ENCODE data around the gene CDC37.
A peak's percentile ranks its signal among the peaks of the same experiment; 100 is the strongest.
"Not testable (repeated sequence)": the region's sequence is repeated elsewhere in the genome, so short reads cannot be mapped to it uniquely, and the experiment has no call there.

CDC37 gene

DNA sequence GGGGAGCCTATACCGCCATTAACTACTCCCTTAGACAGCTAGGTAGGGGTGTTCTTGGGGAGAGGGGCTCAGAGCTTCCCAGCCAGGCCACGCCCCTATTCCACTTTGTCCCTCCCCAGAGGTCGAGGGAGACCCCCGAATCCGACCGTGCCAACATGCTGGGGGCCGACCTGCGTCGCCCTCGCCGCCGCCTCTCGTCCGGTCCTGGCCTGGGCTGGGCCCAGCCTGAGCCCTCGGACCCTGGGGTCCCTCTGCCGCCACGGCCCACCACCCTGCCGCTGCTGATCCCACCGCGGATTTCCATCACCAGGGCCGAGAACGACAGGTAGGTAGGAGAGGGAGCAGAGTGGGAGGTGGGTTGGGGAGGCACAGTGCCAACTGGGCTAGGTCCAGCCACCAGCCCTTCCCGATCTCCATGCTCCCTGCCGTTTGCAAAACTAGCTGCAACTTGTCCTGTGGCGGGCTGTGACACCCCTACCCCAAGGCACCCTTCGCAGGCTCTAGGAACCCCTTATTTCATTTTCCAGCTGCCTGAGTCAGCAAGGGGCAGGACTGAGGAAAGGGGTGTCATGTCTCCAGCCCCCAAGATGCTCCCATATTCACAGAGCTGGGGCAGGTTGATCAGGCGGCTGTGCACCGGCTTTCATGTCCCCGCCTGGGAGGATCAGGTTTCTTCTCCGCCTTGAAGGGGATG is 14.3 kb upstream of the CDC37 start:
- no peak for DNase-seq (ENCODE audit: low read depth in 1 of 2, low spot score in 1 of 2)
- TF ChIP-seq JUND (IDR thresholded peaks at IDR 0.05; ENCODE audit: low read depth) = no peak
- in situ Hi-C loops (cut with HindIII; ENCODE audit: low pct_unique_long_range_greater_than_20kb, low sequenced_read_pairs) = no loop called here

DNA sequence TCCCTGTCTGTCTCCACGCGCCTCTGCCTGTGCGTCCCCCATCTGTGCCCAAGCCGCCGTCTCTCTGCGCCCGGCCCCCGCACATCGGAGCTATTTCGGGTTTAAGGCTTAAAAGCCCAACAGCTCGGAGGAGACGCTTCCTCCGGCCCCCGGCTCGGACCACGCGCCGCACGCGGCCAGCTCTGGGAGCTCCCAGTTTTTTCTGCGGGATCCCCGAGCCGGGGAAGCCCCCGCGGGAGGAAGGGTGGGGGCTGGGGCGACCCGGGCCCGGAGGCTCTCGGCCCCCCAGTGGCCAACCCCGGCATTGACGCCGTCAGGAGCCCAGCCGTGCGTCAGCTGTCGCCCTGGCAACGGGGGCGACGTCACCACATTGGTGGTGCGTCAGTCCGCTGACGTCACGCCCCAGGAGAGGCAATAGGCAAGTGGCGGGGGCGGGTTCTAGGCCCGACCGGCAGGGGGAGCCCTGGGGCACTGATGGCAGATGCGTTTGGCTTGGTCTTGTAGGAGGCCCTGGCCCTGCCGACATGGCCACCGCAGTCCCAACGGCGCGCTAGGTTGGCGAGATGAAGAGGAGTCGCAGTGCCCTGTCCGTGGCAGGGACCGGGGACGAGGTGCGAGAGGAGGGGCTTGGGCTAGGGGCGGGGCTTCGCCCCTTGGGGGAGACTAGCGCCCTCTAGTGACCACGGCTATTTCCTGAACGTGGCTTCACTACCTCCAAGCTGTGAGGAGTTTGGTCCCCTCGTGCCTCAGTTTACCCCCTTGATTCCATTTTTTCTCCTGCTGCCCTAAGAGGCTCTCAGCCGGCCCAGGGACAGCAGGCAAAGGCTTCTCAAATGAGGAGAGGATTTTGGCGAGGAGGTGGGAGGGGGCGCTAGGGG is 13.3 kb upstream of the CDC37 start:
- DNase-seq (ENCODE audit: low read depth in 1 of 2, low spot score in 1 of 2) = peak; percentile 88 to 92
- in situ Hi-C loops (cut with HindIII; ENCODE audit: low pct_unique_long_range_greater_than_20kb, low sequenced_read_pairs) = no loop called here
- TF ChIP-seq JUND (IDR thresholded peaks at IDR 0.05; ENCODE audit: low read depth) = no peak

DNA sequence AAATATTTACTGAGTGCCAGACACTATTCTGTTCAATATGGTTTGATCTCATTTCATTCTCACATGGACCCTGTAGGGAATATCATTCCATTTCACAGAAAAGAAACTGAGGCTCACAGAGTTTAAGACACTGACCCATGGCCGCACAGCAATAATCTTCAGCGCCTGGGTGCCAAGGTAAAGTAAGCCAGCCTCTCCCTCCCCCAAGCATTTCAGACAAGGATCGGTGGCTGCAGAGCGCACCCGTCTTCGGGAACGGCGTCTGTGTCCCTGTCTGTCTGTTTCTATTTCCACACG is 12.7 kb upstream of the CDC37 start:
- no peak for DNase-seq (ENCODE audit: low read depth in 1 of 2, low spot score in 1 of 2)
- in situ Hi-C loops (cut with HindIII; ENCODE audit: low pct_unique_long_range_greater_than_20kb, low sequenced_read_pairs) = no loop called here
- no peak for TF ChIP-seq JUND (IDR thresholded peaks at IDR 0.05; ENCODE audit: low read depth)

DNA sequence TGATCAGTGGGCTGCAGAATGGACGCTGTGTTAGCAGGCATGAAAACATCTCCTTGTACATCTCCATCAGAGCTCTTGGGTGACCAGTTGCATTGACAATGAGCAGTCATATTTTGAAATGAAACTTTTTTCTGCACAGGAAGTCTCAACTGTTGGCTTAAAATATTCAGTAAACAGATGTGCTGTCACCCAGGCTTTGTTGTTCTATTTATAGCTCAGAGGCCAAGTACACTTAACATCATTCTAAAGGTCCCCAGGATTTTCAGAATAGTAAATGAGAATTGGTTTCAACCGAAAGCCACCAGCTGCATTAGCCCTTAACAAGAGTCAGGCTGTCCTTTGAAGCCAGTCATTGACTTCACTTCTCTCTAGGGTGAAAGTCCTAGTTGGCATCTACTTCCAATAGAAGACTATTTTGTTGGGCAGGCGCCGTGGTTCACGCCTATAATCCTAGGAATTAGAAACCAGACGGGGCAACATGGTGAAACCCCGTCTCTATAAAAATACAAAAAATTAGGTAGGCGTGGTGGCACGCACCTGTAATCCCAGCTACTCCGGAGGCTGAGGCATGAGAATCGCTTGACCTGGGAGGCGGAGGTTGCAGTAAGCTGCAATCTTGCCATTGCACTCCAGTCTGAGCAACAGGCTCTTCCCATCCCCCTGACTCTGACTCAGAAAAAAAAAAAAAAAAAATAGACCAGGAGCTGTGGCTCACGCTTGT is 9.1 kb upstream of the CDC37 start:
- TF ChIP-seq JUND (IDR thresholded peaks at IDR 0.05; ENCODE audit: low read depth) = no peak
- in situ Hi-C loops (cut with HindIII; ENCODE audit: low pct_unique_long_range_greater_than_20kb, low sequenced_read_pairs) = no loop called here
- no peak for DNase-seq (ENCODE audit: low read depth in 1 of 2, low spot score in 1 of 2)

DNA sequence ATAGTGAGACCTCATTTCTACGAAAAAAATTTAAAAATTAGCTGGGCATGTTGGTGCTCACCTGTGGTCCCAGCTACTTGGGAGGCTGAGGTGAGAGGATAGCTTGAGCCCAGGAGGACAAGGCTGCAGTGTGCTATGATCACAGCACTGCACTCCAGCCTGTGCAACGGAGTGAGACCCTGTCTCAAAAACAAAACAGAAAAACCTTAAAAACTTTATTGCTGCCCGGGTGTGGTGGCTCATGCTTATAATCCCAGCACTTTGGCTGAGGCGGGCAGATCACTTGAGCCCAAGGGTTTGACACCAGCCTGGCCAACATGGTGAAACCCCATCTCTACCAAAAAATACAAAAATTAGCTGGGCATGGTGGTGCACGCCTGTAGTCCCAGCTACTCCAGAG is 7.9 kb upstream of the CDC37 start:
- in situ Hi-C loops (cut with HindIII; ENCODE audit: low pct_unique_long_range_greater_than_20kb, low sequenced_read_pairs); DNase-seq (ENCODE audit: low read depth in 1 of 2, low spot score in 1 of 2): not testable (repeated sequence)

DNA sequence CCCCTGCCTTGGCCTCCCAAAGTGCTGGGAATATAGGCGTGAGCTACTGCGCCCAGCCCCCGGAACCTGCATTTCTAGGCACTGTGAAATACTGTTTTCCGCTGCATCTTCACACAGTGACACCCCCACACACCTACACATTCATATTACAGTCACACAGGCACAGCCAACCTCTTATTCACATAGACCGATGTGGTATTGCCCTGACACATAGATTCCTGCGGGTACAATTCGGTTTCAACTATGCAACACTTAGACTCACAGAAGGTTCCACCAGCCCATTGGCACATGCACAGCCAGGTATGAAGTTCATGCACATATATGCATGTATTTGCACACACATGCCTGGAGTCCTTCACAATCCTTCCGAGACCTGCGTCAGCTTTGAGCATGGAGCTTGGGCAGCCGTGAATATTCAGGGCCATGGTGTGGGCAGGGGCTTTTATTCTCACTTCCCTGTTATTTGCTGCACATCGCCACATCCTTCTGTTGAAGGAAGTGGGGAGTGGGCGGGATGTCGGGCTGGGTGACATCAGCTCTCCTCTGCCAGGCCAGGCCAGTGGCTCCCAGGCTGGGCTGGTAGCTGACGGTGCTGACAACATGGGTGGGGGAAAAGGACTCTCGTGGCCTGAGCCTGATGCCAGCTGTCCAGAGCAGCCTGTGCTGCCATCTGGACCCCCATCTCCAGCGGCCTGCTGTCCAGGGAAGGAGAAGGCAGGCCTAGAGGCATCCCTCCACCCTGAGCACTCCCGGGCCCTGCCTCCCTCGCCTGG is 5.4 kb upstream of the CDC37 start:
- TF ChIP-seq JUND (IDR thresholded peaks at IDR 0.05; ENCODE audit: low read depth) = no peak
- in situ Hi-C loops (cut with HindIII; ENCODE audit: low pct_unique_long_range_greater_than_20kb, low sequenced_read_pairs) = no loop called here
- no peak for DNase-seq (ENCODE audit: low read depth in 1 of 2, low spot score in 1 of 2)

DNA sequence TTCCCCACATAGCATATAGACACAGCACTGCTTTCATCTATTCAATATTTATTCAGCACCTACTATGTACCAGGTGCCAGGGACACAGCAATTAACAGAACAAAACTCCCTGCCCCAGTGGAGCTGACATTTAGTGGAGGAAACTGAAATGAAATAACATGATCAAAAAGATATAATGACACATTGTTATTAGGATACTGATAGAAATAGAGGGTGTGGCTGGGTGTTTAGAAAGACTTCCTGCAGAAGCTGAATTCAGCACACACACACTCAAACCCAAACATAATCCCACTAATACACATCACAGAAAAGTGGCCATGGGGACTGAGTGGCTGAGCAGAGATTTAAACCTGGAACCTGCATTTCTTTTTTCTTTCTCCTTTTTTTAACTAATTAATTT is 3.8 kb upstream of the CDC37 start:
- in situ Hi-C loops (cut with HindIII; ENCODE audit: low pct_unique_long_range_greater_than_20kb, low sequenced_read_pairs) = no loop called here

DNA sequence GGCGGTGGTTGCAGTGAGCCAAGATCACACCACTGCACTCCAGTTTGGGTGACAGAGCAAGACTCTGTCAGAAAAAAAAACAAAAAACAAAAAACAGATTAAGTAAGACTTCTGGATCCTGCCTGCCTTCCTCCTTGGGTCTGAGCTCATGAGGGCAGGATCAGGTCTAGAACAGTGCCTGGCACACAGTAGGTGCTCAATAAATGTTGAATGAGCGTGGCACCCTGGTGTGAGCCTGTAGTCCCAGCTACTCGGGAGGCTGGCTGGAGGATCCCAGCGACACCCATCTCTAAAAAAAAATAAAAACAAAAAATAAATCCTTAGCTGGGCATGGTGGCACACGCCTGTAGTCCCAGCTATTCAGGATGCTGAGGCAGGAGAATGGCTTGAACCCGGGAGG is 2.8 kb upstream of the CDC37 start:
- no peak for DNase-seq (ENCODE audit: low read depth in 1 of 2, low spot score in 1 of 2)
- in situ Hi-C loops (cut with HindIII; ENCODE audit: low pct_unique_long_range_greater_than_20kb, low sequenced_read_pairs) = no loop called here

More for the DNA sequence above, 3.8 kb upstream of the CDC37 start:
- TF ChIP-seq JUND (IDR thresholded peaks at IDR 0.05; ENCODE audit: low read depth) = no peak
- no peak for DNase-seq (ENCODE audit: low read depth in 1 of 2, low spot score in 1 of 2)

DNA sequence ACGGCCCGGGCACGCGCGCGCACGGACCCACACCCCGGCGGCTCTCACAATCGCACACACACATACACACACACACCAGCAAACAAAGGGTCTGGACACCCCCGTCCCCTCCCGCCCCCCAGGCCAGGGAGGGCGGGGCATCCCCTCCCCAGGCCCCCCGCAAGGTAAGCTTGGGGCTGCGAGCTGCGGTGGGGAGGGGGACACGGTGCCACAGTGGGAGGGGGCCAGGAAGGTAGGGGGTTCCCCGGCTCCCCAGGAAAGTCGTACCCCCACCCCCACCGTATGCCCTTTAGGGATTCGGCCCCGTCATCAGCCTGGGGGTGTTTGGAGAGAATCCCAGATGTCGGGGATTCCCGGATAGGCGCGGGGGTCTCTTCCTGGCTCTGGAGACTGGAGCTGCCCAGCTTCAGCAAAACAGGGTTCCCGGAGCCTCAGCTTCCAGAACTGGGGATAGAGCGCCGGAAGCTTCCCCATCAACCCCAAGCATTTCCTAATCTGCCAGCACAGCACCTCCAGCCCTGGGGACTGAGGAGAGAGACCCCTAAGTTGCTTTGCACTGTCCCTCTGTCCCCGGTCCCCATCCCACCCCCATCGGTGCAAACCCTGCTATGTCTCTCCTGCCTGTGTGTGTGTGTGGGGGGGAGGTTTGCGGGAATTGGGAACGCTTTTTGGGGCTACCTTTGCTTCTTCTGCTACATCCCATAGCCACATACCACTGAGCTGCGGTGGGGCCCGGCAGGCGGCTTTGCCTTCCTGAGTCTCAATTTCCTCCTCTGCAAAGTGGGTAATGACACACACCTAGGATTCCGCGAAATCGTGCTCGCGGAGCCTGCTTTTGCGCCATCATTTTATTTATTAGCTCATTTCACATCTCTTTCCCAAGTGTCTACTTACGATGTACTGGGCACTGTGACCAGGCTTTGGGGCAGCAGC is 1.8 kb upstream of the CDC37 start:
- in situ Hi-C loops (cut with HindIII; ENCODE audit: low pct_unique_long_range_greater_than_20kb, low sequenced_read_pairs) = no loop called here
- TF ChIP-seq JUND (IDR thresholded peaks at IDR 0.05; ENCODE audit: low read depth) = no peak
- no peak for DNase-seq (ENCODE audit: low read depth in 1 of 2, low spot score in 1 of 2)

More for the DNA sequence above, 2.8 kb upstream of the CDC37 start:
- TF ChIP-seq JUND (IDR thresholded peaks at IDR 0.05; ENCODE audit: low read depth) = no peak

DNA sequence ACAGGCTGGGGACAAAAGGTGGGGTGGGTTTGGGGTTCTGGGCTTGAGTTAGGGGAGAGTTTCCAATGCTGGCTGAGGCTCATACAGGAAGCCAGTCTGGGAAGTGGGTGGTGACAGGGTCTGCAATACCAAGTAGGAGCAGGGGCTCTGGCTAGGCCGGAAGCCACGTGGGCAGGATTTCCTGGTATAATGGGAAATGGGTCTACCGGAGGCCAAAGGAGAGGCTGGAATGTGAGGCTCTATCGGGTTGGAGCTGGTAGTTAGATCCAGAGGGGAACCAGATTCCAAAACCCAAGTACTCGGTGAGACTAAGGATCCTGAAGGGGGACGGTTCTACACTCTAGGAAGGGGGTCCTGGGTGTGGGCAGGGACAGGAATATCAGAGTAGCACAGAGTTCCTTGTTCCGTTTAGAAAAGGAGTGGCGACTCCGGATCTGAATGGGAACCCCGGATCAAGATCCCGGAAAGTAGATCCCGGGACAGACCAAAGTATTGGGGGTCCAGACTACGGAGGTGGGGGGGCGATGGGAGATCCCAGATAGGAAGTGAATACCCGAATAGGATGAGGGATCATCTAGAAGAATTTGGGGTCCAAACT is 802 bp downstream of the CDC37 start:
- DNase-seq (ENCODE audit: low read depth in 1 of 2, low spot score in 1 of 2) = no peak
- in situ Hi-C loops (cut with HindIII; ENCODE audit: low pct_unique_long_range_greater_than_20kb, low sequenced_read_pairs) = no loop called here
- TF ChIP-seq JUND (IDR thresholded peaks at IDR 0.05; ENCODE audit: low read depth) = no peak

DNA sequence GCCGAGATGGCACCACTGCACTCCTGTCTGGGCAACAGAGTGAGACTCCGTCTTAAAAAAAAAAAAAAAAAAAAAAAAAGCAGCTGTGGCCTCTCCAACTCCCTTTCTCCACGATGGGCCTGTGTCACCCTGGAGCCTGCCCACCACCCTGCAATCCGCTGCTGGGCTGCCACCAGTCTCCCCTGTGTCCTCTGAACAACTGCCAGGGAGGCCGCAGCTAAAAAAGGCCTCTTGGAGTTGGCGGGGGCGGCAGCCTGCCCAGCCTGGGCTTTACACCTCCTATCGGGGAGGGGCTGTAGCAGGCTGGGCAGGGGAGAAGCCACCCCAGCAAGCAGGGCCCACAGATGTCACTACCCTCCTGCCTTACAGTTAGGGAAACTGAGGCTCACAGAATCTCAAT is 3.5 kb downstream of the CDC37 start:
- DNase-seq (ENCODE audit: low read depth in 1 of 2, low spot score in 1 of 2) = no peak
- no peak for TF ChIP-seq JUND (IDR thresholded peaks at IDR 0.05; ENCODE audit: low read depth)
- in situ Hi-C loops (cut with HindIII; ENCODE audit: low pct_unique_long_range_greater_than_20kb, low sequenced_read_pairs) = no loop called here

DNA sequence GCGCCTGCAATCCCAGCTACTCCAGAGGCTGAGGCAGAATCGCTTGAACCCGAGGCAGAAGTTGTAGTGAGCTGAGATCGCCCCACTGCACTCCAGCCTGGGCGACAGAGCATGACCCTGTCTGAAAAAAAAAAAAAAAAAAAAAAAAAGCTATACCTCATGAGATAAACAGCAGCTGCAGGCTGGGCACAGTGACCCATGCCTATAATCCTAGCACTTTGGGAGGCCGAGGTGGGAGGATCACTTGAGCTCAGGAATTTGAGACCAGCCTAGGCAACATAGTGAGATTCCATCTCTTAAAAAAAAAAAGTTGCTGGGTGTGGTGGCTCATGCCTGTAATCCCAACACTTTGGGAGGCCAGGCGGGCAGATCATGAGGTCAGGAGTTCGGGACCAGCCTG is 4.0 kb downstream of the CDC37 start:
- DNase-seq (ENCODE audit: low read depth in 1 of 2, low spot score in 1 of 2); in situ Hi-C loops (cut with HindIII; ENCODE audit: low pct_unique_long_range_greater_than_20kb, low sequenced_read_pairs): not testable (repeated sequence)
